Breast epithelium (tissue), 3 donors: Measurements from ENCODE around the gene RTEL1.

Experiments used
- CTCF ChIP-seq, 3 donors: fragments of 450-650 bp; IDR thresholded peaks; one replicate each; pipeline ENCODE4 v1.5.1; 2016 to 2017; ENCODE audit warnings: antibody characterized with exemption in 3 of 3, mild to moderate bottlenecking in 3 of 3, moderate library complexity in 3 of 3
- POLR2A ChIP-seq: fragments of 450-650 bp; IDR thresholded peaks from one replicate; pipeline ENCODE4 v1.6.1; 2016; ENCODE audit warnings: antibody characterized with exemption, mild to moderate bottlenecking, moderate library complexity
- POLR2AphosphoS5 ChIP-seq, 3 donors: sonication (generic); formaldehyde crosslinking; IDR thresholded peaks; one replicate each; pipeline ENCODE4 v1.6.1; 2017; ENCODE audit warnings: antibody characterized with exemption in 3 of 3

DNA sequence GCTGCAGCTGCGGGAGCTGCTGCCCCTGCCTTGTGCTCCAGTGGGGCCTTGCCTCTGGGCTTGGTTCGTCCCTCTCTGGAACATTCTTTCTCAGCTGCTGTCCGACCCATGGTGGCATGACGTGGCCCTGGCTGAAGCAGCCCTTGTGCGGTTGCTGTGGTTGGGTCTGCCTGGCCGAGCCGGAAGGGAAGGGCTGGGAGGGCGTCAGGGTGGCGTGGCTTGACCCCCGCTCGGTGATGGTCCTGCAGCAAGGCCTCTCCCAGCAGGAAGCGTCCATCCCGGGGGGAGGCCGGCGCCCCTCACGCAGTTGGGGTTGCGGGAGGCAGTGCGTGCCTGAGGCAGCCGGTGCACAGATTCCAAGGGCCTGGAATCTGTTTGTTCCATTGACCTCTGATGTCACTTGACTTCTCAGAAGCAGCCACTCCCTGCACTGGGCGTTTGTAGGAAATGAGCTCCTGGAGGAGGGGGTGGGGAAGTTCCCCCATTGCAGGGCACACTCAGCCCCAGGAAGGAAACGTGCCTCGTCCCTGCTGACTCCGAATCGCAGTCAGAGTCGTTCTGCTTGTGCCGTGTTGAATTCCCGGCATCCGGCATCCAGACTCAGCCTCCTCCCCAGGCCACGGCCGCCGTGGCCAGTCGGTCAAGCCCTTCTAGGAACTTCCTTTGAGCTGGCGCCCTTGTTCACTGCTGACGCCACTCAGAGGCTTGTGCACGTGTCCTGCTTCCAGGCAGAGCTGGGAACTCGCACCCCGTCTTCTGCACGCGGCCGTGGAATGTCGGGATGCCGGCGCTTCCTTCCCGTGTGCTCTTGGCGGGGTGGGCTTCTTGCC is 28.6 kb downstream of the RTEL1 start:
- TF ChIP-seq CTCF (IDR thresholded peaks at IDR 0.05), result no peak
- TF ChIP-seq POLR2A, result no peak
- peak in 2 of 3 donors; percentile 81 to 88 for TF ChIP-seq POLR2AphosphoS5 (IDR thresholded peaks at IDR 0.05)
